Amniotic stem cell (primary cell): ENCODE data around the gene SUSD2.
"Not testable (repeated sequence)": the region's sequence is repeated elsewhere in the genome, so short reads cannot be mapped to it uniquely, and the experiment has no call there.

Experiments used
- DNase-seq: peaks from one replicate; lab custom pipeline; 2025; lab: John Stamatoyannopoulos, UW

SUSD2 gene

DNA sequence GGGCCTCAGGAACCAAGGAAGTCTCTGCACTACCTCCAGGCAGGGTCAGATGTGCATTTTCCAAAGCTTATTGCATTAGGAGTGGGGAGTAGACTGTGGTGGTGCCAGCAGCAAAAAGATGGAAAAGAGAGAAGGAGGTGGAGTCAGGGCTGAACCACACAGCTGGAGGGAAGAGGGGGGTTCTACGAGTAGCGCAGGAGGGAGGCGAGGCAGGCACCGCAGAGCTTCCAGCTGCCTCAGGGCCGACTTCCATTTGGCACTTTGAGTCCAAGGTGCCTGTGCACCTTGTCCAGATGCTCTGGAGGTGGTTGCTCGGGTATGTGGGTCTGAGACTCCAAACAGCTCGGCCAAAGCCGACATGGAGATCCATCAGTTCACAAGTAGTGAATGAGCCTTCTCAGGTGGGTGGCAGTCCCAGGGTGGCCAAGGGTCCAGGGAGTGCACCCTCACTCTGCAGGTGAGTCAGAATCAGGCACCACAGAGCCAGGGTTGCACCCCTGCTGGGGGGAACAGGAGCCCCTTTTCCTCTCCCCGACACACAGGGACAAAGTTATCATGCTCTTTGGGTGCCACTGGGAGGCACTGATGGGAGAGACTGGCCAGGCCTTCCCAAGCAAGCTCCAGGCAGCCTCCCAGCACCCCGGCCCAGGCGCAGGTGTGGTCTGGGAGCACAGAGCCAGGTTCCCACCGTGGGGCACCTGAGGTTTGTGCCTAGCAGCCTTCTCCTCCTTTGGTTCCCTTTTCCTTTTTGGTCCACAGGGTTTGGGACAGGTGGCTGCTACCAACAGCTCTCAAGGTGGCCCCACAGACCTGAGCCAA is 33.4 kb downstream of the SUSD2 start:
- no peak for DNase-seq

DNA sequence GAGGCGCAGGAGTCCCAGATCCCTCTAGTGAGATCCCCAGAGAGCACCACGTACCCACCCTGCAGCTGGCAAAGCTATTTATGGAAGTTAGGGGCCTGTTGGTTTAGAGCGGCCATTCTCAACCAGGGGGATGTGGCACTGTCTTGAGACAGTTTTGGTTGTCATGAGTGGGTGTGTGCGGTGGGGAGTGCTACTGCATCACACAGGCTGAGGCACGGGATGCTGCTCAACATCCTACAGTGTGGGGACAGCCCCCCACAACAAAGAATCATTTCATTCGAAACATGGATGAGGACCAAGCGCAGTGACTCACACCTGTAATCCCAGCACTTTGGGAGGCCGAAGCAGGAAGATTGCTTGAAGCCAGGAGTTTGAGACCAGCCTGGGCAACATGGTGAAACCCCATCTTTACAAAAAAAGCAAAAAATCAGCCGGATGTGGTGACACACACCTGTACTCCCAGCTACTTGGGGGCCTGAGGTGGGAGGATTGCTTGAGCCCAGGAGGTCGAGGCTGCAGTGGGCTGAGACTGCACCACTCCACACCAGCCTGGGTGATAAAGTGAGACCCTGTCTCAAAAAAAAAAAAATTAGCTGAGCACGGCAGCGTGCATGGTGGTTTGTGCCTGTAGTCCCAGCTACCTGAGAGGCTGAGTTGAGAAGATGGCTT is 35.4 kb downstream of the SUSD2 start:
- no peak for DNase-seq

DNA sequence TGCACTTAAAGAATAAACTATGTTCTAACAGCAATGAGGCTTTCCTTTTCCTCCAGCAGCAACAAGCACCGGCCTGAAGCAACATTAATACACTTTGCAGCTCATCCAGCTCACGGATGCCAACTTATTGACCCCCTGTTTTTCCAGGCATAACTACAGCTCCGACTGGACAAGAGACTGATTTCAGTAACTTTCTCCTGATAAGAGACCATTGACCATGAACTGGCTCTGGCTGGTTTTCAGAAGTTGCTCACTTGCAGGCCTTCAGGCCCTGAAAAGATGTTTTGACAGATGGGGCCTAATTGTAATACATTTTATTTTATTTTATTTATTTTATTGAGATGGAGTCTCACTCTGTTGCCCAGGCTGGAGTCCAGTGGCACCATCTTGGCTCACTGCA is 36.1 kb downstream of the SUSD2 start:
- no peak for DNase-seq

DNA sequence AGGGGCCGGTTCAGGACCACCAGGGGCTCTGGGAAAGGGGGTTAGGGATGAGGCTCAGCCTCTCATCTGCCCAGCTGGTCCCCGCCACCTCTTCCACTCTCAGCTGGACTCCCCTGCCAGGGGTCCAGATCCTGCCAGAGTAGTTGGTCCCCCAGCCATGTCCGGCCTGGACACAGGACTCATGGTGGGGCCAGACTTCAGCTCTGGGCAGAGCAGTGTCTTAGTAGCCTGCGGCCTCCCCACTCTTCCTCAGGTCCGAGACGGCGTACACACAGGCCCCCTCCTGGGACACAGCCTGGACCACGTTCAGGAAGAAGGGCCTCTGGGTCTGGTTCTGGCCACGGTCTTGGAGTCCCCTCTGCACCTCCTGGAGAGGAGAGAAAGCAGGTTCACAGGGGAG is 38.5 kb downstream of the SUSD2 start:
- no peak for DNase-seq

DNA sequence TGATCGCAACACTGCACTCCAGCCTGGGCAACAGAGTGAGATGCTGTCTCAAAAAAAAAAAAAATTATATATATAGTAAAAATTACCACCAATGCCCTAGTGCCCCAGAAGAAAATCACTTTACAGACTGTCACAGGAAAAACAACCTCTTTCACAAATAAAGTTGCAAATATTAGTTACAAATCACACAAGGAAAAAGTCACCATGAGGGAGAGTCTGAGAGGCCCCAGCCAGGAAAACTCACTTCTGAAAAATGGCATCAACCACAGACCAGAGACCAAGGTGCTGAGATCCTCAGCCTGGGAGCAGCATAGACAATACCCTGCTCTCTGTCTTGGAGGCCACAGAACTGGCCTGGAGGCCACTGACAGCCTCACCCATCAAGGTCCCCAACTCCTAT is 43.2 kb downstream of the SUSD2 start:
- no peak for DNase-seq

DNA sequence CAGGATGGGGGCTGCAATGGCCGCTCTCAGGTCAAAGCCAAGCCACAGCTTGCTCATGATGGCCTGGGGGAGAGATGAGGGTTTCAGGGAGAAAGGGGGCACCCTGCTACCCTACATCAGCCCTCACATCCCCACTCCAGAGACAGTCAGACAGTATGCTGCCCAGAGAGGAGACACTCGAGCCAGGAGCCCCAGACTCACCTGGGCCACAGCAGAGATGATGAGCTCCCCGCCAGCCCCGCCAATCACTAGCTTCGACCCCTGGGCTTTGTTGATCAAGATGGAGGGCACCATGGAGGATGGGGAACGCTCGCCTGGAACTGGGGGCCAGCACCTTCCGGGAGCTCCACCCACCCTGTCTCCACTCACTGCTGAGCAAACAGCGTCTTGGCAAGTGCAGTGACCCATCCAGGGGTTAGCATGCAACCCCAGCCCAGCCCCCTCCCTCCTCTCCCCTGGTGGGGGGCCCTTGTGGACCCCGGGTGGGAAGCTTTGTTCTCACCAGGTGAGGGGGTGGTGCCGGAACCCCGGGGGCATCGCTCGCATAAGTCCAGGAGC is 43.8 kb downstream of the SUSD2 start:
- no peak for DNase-seq

DNA sequence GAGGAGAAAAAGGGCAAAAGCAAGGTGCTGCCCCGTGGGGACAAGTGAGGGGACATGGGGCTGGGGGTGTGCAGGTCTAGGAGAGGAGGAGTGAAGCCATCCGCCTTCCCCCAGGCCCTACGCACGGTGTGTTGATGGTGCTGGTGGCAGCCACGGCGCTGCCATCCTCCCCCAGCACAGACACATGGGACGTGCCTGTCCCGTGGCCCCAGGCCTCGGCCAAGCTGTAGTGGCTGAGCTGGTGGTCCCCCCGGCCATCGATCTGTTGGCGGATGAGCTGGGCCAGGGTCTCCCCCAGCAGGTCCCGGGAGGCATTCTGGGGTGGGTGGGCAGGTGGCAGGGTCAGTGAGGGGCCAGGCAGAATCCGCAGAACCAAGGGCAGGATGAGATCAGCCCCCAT is 44.7 kb downstream of the SUSD2 start:
- no peak for DNase-seq

DNA sequence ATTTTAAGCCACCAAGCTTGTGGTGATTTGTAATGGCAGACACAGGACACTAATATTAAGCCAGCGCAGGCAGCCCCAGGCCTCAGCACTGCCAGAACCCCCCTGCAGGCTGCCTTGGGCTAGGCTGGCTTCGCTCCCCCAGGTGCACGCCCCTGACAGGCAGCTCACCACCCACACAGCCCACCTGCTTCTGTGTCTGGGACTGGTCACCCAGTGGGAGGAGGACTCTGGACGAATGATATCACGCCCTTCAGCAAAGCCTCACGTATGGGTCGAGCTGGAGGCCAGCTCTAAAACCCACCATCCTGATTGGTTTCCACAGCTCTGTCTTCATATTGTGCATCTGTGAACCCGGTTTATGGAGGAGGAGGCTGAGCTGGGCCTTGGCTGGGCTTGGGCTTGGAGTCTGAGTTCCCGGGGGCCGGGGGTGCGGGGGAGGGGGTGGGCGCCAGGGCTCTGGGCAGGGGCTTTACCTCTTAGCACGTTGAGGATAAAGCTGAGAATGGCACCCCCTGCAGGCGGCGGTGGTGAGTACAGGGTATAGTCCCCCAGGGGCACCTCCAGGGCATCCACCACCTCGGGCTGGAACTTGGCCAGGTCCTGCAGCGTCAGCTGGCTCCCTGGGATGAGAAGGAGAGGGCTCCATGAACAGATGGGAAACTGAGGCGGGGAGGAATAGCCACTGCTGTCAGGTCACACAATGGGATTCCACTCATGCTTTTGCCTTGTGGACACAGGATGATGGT is 49.8 kb downstream of the SUSD2 start:
- no peak for DNase-seq

DNA sequence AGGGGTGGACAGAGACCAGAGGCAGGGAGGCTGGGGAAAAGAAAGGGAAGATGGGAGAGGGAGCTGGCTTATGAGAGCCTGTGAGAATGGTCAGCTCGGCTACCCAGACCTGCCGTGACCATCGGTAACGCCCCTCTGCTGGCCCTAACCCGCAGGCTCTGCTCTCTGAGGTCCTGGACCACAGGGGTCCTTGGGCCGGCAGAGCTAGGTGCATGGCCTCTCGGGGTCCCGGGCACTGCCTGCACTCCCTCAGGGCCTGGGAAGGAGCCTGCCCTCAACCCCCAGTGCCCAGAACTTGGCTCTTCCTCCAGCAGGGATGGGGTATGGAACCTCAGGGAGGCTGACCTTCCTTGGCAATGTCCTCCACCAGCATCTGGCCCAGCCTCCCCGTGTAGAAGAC is 50.4 kb downstream of the SUSD2 start:
- DNase-seq, result no peak

DNA sequence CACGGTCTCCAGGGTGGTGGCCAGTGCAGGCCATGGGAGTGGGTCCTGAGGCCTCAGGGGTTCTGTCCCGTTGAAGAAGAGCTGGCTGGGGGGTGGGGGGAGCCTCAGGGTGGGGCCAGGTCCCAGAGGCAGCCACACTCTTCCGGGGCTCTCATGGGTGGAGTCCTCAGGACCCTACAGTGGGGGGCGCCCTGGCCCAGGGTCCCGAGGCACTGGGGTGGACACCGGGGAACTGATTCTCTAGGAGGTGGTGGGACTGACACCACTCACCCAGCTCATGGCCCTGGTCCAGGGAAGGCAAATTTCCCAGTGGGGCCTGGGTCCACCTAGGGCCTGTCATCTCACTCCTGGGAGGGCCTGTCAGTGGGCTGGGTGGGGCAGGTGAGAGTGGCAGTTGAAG is 50.8 kb downstream of the SUSD2 start:
- DNase-seq, result no peak

DNA sequence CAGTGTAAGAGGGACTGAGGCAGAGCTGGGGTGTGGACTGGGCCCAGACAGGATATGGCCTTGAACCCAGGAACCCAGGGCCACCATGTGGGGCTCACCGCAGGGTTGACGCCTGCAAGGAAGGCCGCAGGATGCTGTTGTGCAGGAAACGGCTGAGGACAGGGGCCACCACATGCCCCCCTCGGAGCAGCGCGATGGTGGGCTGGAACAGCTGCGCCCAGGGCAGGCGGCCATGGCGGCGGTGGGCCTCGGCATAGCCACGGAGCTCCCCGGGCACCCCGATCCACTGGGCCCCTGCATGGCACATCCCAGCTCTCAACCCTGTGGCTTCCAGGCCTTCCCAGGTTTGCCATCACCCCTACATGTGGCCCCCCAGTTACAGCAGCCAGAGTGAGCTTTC is 51.4 kb downstream of the SUSD2 start:
- no peak for DNase-seq

DNA sequence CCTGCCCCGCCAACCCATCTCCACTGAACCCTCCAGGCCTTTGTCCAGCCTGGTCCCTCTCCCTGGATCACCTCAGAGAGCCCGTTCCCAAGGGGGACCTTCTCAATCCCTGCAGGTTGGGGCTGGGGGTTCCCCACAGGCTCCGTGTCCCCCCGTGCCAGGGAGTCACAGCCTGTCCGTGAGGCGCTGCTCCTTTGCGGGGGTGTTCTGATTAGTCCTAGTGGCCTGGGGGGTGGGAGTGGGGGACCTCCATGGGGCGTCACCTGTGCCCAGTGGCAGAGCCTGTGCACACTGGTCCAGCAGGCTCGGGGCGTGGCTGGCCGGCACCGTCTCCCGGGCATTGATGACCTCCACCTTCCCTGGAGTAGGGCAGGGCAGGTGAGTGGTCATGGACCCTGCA is 51.9 kb downstream of the SUSD2 start:
- no peak for DNase-seq

DNA sequence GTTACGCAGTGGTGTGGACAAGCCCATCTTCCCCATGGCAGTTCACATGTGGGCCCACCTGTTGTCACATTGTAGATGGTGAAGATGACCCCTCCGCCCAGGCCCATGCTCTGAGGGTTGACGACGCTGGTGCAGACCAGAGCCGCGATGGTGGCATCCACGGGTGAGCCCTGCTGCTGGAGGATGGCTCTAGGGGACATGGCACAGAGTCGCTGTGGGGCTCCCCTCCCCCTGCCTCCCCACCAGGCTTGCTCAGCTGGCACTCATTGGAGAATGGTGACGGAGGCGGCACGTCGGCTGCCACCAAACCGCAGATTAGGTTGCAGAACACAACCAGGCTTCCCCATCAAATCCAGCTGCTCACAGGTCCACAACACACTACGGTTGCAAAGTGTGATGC is 52.5 kb downstream of the SUSD2 start:
- no peak for DNase-seq

DNA sequence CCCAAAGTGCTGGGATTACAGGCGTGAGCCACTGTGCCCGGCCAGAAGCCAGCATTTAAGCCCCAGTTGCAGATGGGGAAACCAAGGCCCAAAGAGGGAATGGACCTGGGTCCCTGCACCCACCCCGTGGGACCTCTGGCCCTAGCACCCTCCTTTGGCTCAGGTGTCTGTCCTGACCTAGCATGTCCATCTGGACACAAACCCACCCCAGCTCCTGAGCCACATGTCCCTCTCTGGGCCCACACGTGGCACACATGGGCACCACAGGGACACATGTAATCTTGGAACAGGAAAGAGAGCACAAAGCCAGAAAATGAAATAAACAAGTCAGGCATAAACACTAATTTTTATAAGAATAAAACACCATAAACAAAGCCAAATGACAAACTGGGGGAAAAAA is 54.0 kb downstream of the SUSD2 start:
- DNase-seq, result no peak

DNA sequence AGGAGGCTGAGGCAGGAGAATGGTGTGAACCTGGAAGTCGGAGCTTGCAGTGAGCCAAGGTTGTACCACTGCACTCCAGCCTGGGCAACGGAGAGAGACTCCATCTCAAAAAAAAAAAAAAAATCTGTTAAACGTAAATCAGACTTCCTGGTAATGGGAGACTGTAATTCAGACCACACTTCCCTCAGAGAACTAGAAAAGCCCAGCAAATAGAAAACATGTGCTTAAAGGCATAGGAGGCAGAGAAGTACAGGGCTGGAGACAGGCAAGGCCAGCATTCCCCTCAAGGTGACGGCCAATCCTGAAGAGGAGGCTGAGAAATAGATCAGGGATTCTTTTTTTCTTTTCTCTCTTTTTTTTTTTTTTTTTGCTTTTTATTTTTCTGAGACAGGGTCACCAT is 55.4 kb downstream of the SUSD2 start:
- no peak for DNase-seq

DNA sequence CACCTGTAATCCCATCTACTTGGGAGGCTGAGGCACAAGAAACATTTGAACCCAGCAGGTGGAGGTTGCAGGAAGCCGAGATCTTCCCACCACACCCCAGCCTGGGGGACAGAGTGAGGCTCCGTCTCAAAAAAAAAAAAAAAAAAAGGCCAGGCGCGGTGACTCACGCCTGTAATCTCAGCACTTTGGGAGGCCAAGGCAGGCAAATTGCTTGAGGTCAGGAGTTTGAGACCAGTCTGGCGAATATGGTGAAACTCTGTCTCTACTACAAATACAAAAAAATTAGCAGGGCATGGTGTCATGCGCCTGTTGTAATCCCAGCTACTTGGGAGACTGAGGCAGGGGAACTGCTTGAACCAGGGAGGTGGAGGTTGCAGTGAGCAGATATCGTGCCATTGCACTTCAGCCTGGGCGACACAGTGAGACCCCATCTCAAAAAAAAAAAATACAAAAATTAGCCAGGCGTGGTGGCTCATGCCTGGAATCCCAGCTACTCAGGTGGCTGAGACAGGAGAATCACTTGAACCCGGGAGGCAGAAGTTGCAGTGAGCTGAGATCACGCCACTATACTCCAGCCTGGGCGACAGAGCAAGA is 56.9 kb downstream of the SUSD2 start:
- not testable (repeated sequence) for DNase-seq
